GDM1 (cell line): ENCODE measurements around the gene KCNJ14.
"Not testable (repeated sequence)": the region's sequence is repeated elsewhere in the genome, so short reads cannot be mapped to it uniquely, and the experiment has no call there.

Experiments used
- DNase-seq: peaks from one replicate; lab custom pipeline; 2025; lab: John Stamatoyannopoulos, UW

KCNJ14 gene

GRCh38 chr19:48488478-48488877 lies 33.1 kb downstream of the KCNJ14 start:
- not testable (repeated sequence) for DNase-seq

DNA sequence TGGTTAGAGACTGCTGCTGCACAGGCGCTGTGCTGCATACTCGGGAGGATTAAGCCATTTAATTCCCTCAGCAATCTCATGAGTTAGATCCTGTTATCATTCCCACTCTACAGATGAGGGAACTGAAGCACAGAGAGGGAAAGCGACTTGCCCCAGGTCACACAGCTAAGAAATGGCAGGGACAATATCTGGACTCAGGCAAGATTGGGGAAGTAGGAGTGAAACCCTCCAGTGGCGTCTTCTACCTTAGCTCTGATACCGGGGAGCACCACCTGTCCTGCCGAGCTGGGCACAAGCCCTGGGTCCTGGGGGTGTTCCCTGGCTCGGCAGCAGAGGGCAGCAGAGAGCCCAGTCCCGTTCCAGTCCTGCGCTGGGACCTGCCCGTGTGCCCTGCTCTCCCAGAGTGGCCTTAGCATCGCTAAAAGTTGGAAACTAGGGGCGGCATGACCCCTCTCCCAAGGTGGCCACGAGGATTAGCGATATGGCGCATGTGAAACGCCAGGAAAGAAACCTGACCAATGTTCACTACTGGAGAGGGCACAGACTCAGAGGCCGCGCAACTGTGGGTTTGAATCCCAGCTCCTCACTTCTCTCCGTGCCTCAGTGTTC lies 34.3 kb downstream of the KCNJ14 start:
- peak; percentile 60 for DNase-seq

DNA sequence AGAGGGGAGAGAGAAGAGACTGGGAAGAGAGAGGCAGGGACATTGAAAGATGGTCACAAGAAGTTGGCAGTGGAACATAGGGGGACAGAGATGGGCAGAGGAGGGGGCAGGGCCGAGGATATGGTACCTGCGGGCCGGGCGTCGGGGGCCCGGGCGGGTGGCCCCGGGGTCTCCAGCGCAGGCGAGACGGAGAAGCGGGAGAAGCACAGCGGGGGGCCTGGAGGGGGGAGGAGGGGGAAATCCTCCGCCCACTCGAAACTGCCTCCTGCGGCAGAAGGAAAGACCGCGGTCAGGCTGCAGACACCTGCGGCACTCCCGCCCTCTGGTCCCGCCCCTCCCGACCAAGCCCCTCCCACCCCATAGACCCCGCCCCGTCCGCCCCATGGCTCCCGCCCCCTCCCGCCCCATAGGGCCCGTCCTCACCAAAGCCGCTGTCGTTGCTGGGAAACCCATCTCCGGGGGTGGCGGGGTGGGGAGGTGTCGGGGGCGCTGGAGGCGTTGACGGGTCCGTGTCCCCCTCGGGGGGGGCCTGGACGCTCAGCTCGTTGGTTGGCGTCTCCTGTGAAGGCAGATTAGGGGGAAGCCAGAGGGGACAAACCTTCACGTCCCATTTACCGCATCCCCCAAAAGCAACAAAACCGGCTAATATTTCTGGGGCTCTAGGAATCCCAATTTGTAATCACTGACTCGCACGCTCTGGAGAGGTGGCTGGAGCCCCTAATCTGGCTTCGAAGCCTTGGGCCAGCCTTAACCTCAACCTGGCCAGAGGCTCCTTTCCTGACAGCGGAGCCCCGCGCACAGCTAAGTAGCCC lies 35.8 kb downstream of the KCNJ14 start:
- no peak for DNase-seq

GRCh38 chr19:48491793-48492123 lies 36.4 kb downstream of the KCNJ14 start:
- no peak for DNase-seq

- peak; percentile 97 for DNase-seq
Observed at GRCh38 chr19:48492925-48493717, 37.7 kb downstream of the KCNJ14 start.

DNA sequence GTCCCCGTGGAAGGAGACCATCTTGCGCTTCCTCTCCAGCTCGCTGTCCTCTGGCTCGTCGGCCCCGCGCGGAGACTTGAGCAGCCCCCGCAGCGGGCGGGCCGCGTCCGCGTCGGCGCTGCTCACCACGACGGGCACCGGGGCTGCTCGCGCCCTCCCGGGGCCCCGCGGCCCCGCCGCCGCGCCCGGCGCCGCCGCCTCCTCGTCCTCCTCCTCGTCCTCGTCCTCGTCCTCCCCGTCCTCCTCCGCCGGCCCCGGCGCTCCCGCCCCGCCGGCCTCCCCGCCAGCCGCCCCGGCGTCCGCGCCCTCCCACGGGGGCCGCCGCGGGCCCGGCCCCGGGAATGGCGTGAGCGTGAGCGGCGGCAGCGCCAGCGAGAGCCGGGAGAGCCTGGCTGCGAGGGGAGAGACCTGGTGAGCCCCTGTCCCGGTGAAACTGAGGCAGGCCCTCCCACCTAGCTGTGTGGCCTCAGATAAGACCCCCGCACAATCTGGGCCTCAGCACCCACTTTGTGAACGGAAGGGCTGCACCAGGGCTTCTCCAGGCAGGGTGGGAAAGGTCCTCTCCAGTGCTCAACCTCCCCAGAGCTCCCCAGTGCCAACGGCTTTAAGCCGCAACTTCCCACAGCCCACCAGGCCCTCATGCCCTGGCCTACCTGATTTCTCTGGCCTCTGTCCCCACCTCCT lies 38.5 kb downstream of the KCNJ14 start:
- DNase-seq = no peak

DNA sequence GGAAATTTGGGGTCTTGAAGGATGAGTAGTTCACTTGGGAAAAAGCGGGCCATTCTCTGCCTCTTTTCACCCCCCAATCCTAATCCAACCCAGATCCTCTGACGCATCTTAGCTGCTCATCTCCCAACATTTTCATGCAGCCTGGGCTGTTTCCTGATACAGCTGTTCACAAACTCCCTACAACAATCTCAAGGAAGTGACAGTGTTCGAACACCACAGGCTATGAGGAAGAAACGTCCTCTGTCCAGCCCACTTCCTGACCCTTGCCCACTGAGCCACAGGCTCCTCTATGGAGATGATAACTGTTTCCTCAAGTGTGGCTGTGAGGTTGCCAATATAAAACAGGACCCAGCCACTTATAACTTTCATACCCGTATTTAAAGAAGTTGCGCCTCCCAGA lies 40.0 kb downstream of the KCNJ14 start:
- DNase-seq = peak; percentile 77

DNA sequence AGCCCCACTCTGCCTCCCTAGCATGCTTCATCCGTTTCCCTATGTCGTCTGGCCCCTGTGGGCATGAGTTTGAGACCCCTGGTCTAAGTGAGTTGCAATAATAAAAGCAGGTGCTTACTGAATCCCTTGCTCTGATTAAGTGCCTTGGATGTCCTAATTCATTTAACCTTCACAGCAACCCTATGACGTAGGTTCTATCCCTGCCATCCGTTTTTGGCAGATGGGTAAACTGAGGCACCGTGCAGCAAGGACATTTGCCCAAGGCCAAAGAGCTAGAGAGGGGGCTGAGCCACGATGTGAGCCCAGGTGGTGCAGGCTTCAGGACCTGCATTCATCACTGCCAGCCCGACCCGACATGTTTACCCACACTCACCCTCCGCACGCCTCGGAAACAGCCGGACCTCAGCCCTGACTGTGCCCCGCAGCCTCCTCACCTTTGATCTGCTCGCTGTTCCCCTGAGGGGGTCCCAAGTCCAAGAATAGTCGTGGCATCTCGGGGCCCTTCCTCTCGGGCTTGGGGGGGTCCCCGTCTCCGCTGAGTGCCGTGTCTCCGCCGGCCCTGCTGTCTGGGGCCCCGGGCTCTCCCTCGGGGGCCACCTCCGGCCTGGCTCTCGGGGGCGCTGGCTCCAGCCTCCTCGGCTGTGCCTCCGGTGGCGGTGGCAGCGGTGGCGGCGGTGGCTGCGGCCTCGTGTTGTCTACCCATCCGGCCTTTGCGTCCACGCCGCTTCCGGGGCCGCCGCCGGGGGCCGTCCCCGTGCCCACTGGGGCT lies 41.8 kb downstream of the KCNJ14 start:
- DNase-seq = no peak

- no peak for DNase-seq
Observed at GRCh38 chr19:48497728-48498594, 42.6 kb downstream of the KCNJ14 start.

GRCh38 chr19:48498595-48499311 lies 43.4 kb downstream of the KCNJ14 start:
- DNase-seq = no peak

- no peak for DNase-seq
Observed at GRCh38 chr19:48499316-48500090, 44.1 kb downstream of the KCNJ14 start.

DNA sequence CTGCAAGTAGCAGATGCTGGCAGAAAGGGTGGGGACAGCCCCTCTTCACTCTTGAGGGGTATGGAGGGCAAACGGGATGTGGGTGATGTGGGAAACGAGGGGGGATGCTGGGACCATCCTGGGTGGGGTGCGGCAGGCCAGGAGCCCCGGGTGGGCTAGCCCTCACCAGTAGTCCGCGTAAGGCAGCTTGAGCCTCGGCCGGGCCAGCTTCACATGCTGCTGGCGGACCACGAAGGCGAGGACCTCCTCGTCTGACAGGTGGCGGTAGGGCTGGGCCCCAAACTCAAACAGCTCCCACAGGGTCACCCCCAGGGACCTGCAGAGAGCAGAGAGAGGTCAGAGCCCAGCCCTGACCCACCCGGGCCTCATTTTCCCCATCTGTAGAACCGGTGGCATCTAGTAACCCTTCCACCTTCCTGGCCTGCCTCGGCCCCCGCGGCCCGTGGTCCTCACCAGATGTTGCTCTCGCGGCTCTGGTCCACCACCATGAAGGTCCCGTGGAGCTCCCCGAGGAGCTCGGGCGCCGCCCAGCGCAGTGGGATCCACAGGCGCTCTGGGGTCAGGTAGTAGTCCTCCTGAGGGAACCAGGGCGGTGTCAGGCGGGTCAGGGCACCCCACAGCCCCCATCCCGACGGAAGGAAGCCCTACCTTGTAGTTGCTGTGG lies 45.6 kb downstream of the KCNJ14 start:
- no peak for DNase-seq

DNA sequence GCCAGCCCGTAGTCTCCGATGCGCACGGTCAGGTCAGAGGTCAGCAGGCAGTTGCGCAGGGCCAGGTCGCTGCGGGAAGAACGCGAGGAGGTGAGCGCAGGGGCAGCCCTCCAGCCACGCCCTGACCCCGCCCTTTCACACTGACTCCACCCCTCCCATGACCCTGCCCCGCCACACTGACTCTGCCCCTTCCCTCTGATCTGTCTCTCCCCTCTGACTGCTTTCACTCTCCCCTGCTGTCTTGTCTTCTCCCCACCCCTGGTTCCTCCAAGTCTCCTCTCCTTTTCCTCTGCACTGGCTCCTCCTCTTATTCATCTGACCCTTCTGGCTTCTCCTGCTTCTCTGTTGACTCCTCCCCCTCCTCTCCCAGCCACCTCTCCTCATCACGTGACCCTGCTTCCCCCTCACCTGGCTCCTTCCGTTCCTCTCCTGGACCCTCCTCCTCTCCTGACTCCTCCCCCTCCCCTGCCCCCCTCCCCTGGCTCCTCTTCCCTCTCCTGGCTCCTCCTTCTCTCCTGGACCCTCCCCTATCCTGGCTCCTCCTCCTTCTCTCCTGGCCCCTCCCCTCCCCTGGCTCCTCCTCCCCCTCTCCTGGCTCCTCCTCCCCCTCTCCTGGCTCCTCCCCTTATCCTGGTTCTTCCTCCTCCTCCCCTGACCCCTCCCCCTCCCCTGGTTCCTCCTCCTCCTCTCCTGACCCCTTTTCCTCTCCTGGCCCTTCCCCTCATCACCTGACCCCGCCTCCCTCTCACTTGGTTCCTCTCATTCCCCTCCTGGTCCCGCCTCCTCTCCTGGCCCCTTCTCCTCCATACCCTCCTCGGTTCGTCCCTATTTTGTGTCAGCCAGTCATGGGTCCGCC lies 46.3 kb downstream of the KCNJ14 start:
- DNase-seq = peak; percentile 96

DNA sequence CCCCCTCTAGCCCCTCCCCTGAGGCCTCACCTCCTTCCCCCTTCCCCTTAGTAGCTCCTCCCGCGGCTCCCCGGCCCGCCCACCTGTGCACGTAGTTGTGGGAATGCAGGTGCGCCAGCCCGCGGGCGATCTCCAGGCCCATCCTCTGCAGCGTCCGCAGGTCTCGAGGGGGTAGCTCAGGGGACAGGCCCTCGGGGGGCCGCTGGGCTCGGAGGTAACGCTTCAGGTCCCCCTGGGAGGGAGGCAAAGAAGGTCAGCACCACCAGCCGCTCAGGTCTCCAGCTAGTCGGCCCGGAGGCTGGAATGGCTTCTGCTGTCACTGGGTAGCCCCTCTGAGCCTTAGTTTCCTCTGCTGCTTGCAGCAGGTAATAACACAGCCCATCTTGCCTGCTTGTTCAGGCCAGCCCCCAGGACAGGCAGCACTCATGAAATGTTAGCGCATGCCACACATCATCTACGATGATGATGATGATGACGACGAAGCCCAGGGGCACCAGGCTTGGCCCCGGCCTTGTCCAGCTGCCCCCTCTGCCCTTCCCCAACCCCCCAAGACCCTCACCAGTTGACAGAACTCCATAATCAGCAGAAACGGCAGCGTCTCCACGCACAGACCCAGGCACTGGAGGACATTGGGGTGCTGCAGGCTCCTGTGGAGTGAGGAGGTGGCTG lies 47.1 kb downstream of the KCNJ14 start:
- DNase-seq = no peak

- peak; percentile 29 for DNase-seq
Observed at GRCh38 chr19:48506138-48506733, 50.9 kb downstream of the KCNJ14 start.

DNA sequence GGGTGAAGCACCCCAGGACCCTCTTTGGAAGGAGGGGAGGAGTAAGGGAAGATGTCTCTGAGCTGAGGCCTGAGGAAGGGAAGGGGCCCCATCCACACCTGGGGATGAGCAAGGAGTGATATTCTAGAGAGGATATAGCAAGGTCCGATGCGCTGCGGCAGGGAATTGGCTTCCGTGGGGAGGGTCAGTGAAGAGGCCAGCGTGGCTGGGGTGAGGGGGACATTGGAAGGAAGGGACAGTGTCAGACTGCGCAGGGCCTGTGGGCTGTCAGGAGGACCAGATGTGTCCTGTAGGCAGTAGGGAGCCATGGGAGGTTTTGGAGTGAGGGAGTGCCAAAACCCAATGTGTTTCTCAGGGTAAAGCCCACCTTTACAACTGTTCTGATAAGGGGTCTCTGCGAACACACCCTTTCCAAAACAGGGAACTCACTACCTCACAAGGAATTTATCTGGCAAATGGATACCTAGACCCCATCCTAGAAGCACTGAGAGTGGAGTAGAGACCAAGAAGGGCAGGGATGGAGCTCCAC lies 52.6 kb downstream of the KCNJ14 start:
- no peak for DNase-seq
